H1 (cell line): ENCODE data around the gene MBP.

ENCODE experiments used
- ATF2 ChIP-seq: IDR thresholded peaks from 2 replicates; pipeline ENCODE4 v1.6.1; 2012; ENCODE audit warnings: low read length, inconsistent platforms
- ATF3 ChIP-seq: IDR thresholded peaks from 2 replicates; pipeline ENCODE4 v1.6.1; 2011; ENCODE audit warnings: low read depth, mild to moderate bottlenecking, low read length; ENCODE audit not compliant: insufficient read depth
- CTCF ChIP-seq, 3 experiments: IDR thresholded peaks; 1 replicate in 2 of 3; 2 replicates in 1 of 3; pipeline versions ENCODE4 v1.5.1 to v1.6.1; 2011; ENCODE audit warnings: low read length in 3 of 3, mild to moderate bottlenecking in 3 of 3, inconsistent platforms in 2 of 3, low read depth in 1 of 3, moderate library complexity in 1 of 3; ENCODE audit not compliant: insufficient read depth in 1 of 3; ENCODE audit errors: control extremely low read depth in 1 of 3
- EZH2 ChIP-seq: fragments of 200-600 bp; sonication (generic); IDR thresholded peaks from 2 replicates; pipeline ENCODE4 v1.7.1; 2012; ENCODE audit warnings: low read depth, mild to moderate bottlenecking, moderate library complexity, low read length, inconsistent platforms; ENCODE audit not compliant: severe bottlenecking
- HDAC2 ChIP-seq, 2 experiments: fragments of 300-600 bp in 1 of 2; sonication (generic) in 1 of 2; IDR thresholded peaks; 2 replicates each; pipeline ENCODE4 v1.6.1; 2011 to 2012; ENCODE audit warnings: low read depth in 2 of 2, low read length in 2 of 2, mild to moderate bottlenecking in 2 of 2, moderate library complexity in 2 of 2, borderline replicate concordance in 1 of 2, inconsistent platforms in 1 of 2
- KDM5A ChIP-seq: fragments of 200-600 bp; IDR thresholded peaks from 2 replicates; pipeline ENCODE4 v1.7.1; 2012; ENCODE audit warnings: mild to moderate bottlenecking, low read length, inconsistent platforms, mixed read lengths
- NRF1 ChIP-seq: IDR thresholded peaks from 2 replicates; pipeline ENCODE4 v1.6.1; 2011; ENCODE audit warnings: mild to moderate bottlenecking, low read depth, low read length, improper control_type of control experiment
- POLR2A ChIP-seq, 2 experiments: IDR thresholded peaks; 1 replicate in 1 of 2; 2 replicates in 1 of 2; pipeline ENCODE4 v1.6.1; 2011; ENCODE audit warnings: low read depth in 2 of 2, low read length in 2 of 2, mild to moderate bottlenecking in 2 of 2; ENCODE audit errors: control extremely low read depth in 1 of 2
- RBBP5 ChIP-seq: IDR thresholded peaks from 2 replicates; pipeline ENCODE4 v1.7.1; 2012; ENCODE audit warnings: low read depth, mild to moderate bottlenecking, inconsistent platforms, low read length, moderate library complexity, borderline replicate concordance
- SAP30 ChIP-seq: fragments of 300-600 bp; sonication (generic); IDR thresholded peaks from 2 replicates; pipeline ENCODE4 v1.7.1; 2012; ENCODE audit warnings: low read length, moderate library complexity, mild to moderate bottlenecking, inconsistent platforms; ENCODE audit not compliant: insufficient read depth, insufficient replicate concordance
- SIN3A ChIP-seq, 2 experiments: IDR thresholded peaks in 1 of 2; conservative IDR thresholded peaks in 1 of 2; 2 replicates each; pipeline ENCODE4 v1.6.1; 2011 to 2012; ENCODE audit warnings: low read length in 2 of 2, improper control_type of control experiment in 1 of 2, low read depth in 1 of 2, mild to moderate bottlenecking in 1 of 2
- TAF7 ChIP-seq: optimal IDR thresholded peaks from 2 replicates; pipeline ENCODE3; 2011; ENCODE audit warnings: low read depth, mild to moderate bottlenecking, inconsistent platforms, low read length, moderate library complexity, borderline replicate concordance

GRCh38 chr18:76943542-76944339, 188.8 kb downstream of the MBP start:
- no peak for TF ChIP-seq RBBP5
- no peak for TF ChIP-seq CTCF (IDR thresholded peaks at IDR 0.05; ENCODE audit: control extremely low read depth in 1 of 3, insufficient read depth in 1 of 3, low read depth in 1 of 3, low read length in 3 of 3)
- no peak for TF ChIP-seq POLR2A (IDR thresholded peaks at IDR 0.05; ENCODE audit: control extremely low read depth in 1 of 2, low read depth in 2 of 2, low read length in 2 of 2)
- TF ChIP-seq SIN3A (conservative IDR thresholded peaks at IDR 0.05 in 1 of 2, IDR thresholded peaks at IDR 0.05 in 1 of 2; ENCODE audit: low read depth in 1 of 2, low read length in 2 of 2) = no peak
- no peak for TF ChIP-seq TAF7
- no peak for TF ChIP-seq NRF1
- no peak for TF ChIP-seq ATF3
- no peak for TF ChIP-seq KDM5A
- no peak for TF ChIP-seq ATF2
- no peak for TF ChIP-seq SAP30
- no peak for TF ChIP-seq EZH2
- TF ChIP-seq HDAC2 (IDR thresholded peaks at IDR 0.05; ENCODE audit: borderline replicate concordance in 1 of 2, low read depth in 2 of 2, low read length in 2 of 2) = no peak
